GM12878 (cell line): ENCODE data around the gene ADAMTS18. TPM values are rescaled to one million over a fixed set of nuclear protein-coding genes. Genes with fewer than 3 reads are reported as not detected.

ENCODE experiments used
- ATAC-seq: fragments of 200-7000 bp; cut with Tn5 transposase; 3 replicates; pipeline ENCODE4 v1.9.1; 2020; ENCODE audit warnings: mild to moderate bottlenecking, moderate library complexity
- BruUV-seq: library from RNA; stranded (reverse); fragments of 400-500 nt; replicated peaks from 2 replicates; lab custom pipeline; 2021; lab: Mats Ljungman, UMichigan
- CTCF ChIA-PET: fragments of 300-600 bp; sonication (Branson Sonifier 250); formaldehyde crosslinking; extraction: SDS; loops from one replicate; lab custom pipeline; 2021; ENCODE audit warnings: inconsistent platforms; lab: Yijun Ruan, JAX
- POLR2A ChIA-PET: fragments of 350-600 bp; formaldehyde crosslinking; extraction: SDS; loops from one replicate; lab custom pipeline; 2021; ENCODE audit warnings: inconsistent platforms; lab: Charles Lee
- RAD21 ChIA-PET: fragments of 300-600 bp; sonication (Branson Sonifier 250); formaldehyde crosslinking; loops from one replicate; lab custom pipeline; 2023; ENCODE audit warnings: antibody characterized with exemption; ENCODE audit not compliant: unreplicated experiment; lab: Charles Lee
- SMC1A ChIA-PET: fragments of 300-600 bp; sonication (Branson Sonifier 250); formaldehyde crosslinking; loops from one replicate; lab custom pipeline; 2023; ENCODE audit not compliant: unreplicated experiment, uncharacterized antibody; lab: Charles Lee
- DNase-seq: peaks from one replicate; pipeline ENCODE4 v3.0.0-alpha.2; 2011; ENCODE audit warnings: low read depth, low spot score
- FAIRE-seq: peaks from 3 replicates; lab custom pipeline; 2011; peaks lifted over from hg19 to GRCh38; lab: Jason Lieb, UNC
- H2AFZ ChIP-seq: 2 replicates; pipeline ENCODE4 v1.6.0; 2011; ENCODE audit warnings: low read depth, low read length, control low read depth; ENCODE audit not compliant: control insufficient read depth
- H3K27ac ChIP-seq: 2 replicates; pipeline ENCODE4 v1.5.1; 2011; ENCODE audit warnings: control low read depth; ENCODE audit not compliant: control insufficient read depth, insufficient read depth
- H3K27me3 ChIP-seq, 2 experiments: replicated peaks in 1 of 2; 2 replicates each; pipeline versions ENCODE4 v1.6.0 to v1.6.1; 2011; ENCODE audit warnings: low read length in 1 of 2; ENCODE audit not compliant: control insufficient read depth in 2 of 2, insufficient read depth in 2 of 2
- H3K36me3 ChIP-seq, 2 experiments: 2 replicates each; pipeline ENCODE4 v1.5.1; 2011; ENCODE audit warnings: low read length in 1 of 2; ENCODE audit not compliant: control insufficient read depth in 2 of 2, insufficient read depth in 2 of 2
- H3K4me1 ChIP-seq: 2 replicates; pipeline ENCODE4 v1.6.1; 2011; ENCODE audit warnings: mild to moderate bottlenecking, low read length, moderate library complexity, mixed read lengths; ENCODE audit not compliant: control insufficient read depth, insufficient read depth
- H3K4me2 ChIP-seq: 2 replicates; pipeline ENCODE4 v1.6.0; 2011; ENCODE audit warnings: control low read depth; ENCODE audit not compliant: control insufficient read depth, insufficient read depth
- H3K4me3 ChIP-seq: fragments of 200-600 bp; sonication (generic); 2 replicates; pipeline ENCODE4 v1.5.1; 2016
- H3K79me2 ChIP-seq: 2 replicates; pipeline ENCODE4 v1.6.0; 2011; ENCODE audit warnings: low read length; ENCODE audit not compliant: control insufficient read depth, insufficient read depth
- H3K9ac ChIP-seq: 2 replicates; pipeline ENCODE4 v1.8.0; 2011; ENCODE audit warnings: low read length, control low read depth, mixed read lengths; ENCODE audit not compliant: control insufficient read depth, insufficient read depth
- H3K9me3 ChIP-seq: replicated peaks from 3 replicates; pipeline ENCODE4 v1.5.1; 2011; ENCODE audit warnings: mild to moderate bottlenecking, low read length; ENCODE audit not compliant: control insufficient read depth, insufficient read depth
- H4K20me1 ChIP-seq: 2 replicates; pipeline ENCODE4 v1.6.0; 2011; ENCODE audit not compliant: control insufficient read depth, insufficient read depth
- KDM1A ChIP-seq: fragments of 200-600 bp; sonication (generic); IDR thresholded peaks from 2 replicates; pipeline ENCODE4 v1.6.1; 2016; ENCODE audit warnings: borderline replicate concordance
- PAX5 ChIP-seq: IDR thresholded peaks from 2 replicates; pipeline ENCODE4 v1.6.1; 2011; ENCODE audit warnings: low read depth, low read length, borderline replicate concordance
- WGBS: methylation state at CpG from one replicate; pipeline ENCODE4 v1.1.6; 2016; ENCODE audit warnings: low lambda C conversion rate; ENCODE audit not compliant: insufficient replicate concordance, insufficient coverage; ENCODE audit errors: missing lambda C conversion rate; 5-methylcytosine and 5-hydroxymethylcytosine counted together
- in situ Hi-C: fragments of 300-500 bp; cut with MboI; formaldehyde crosslinking; loops from 9 replicates; pipeline ENCODE4 v1.14.3; 2018; ENCODE audit warnings: mixed read lengths
- intact Hi-C: fragments of 100-400 bp; cut with micrococcal nuclease; formaldehyde crosslinking; loops from one replicate; pipeline ENCODE4 v1.14.2; 2022; ENCODE audit not compliant: unreplicated experiment
- polyA plus RNA-seq, 11 experiments: library from polyadenylated mRNA; depleted of rRNA in 4 of 11; unstranded in 6 of 11; stranded (reverse) in 5 of 11; fragments of >200 nt; fragmentation: Nextera tagmentation in 4 of 11; fragmentation: Illumina TruSeq in 1 of 11; extraction: Ambion mirVana in 4 of 11; extraction: Trizol in 1 of 11; gene quantifications; 1 replicate in 1 of 11; 2 replicates in 10 of 11; pipeline versions ENCODE4 v1.2.1 to v1.2.3, GENCODE V29; 2011 to 2016; ENCODE audit warnings: inconsistent platforms in 2 of 11, missing spikeins in 2 of 11, low read depth in 1 of 11
- total RNA-seq, 4 experiments: library from RNA; depleted of rRNA in 3 of 4; stranded (reverse); fragments of >200 nt in 3 of 4; fragmentation: Illumina TruSeq in 1 of 4; extraction: Trizol in 1 of 4; gene quantifications; 2 replicates each; pipeline versions ENCODE4 v1.2.1 to v1.2.3, GENCODE V29; 2013 to 2021
- TF ChIP-seq, protein P1 (sequence below): fragments of 450-650 bp; IDR thresholded peaks from 2 replicates; pipeline ENCODE4 v1.6.1; 2017; ENCODE audit warnings: mild to moderate bottlenecking
- TF ChIP-seq, protein P2 (sequence below): fragments of 450-650 bp; IDR thresholded peaks from 2 replicates; pipeline ENCODE4 v1.6.1; 2016; ENCODE audit warnings: mild to moderate bottlenecking

The ADAMTS18 gene
- total and polyA plus RNA-seq, 10 of the 15 experiments (the other 5 are each of a cell fraction or from before 2014, with no cell fraction given) = not detected

DNA sequence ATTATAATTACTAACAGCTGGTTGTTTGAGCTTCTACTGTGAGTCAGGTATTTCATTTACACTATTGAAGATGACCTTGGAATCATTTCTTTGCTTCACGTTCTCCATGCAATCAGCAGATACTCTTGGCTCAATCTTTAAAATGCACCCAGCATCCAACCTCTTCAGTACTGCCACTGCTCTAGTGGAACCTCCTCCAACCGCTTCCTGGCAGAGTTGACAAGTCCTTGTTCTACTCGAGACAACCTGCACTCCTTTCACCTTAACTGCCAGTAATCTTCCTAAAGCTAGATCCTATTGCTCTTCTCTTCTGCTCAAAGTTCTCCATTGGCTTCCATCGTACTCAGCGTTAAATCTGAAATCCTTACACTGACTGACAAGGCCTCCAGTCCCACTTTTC lies 149.2 kb downstream of the ADAMTS18 start:
- in situ Hi-C loops (no loop called here), intact Hi-C loops (no loop called here)
- Histone ChIP-seq H3K9ac (no peak overlapping the region), H3K4me2 (no peak overlapping the region), H3K27ac (no peak overlapping the region), H3K4me3 (no peak overlapping the region), H2AFZ (no peak overlapping the region), H3K27me3 (no peaks in the 10 kb centered on the region), H4K20me1 (no peaks in the 10 kb centered on the region), H3K36me3 (no peaks in the 10 kb centered on the region), H3K79me2 (no peaks in the 10 kb centered on the region), H3K4me1 (no peaks in the 10 kb centered on the region), H3K9me3 (no peaks in the 10 kb centered on the region)
- no TSS peak for BruUV-seq
- ChIA-PET CTCF (no interaction called here), RAD21 (no interaction called here), SMC1A (no interaction called here), POLR2A (no interaction called here)
- ATAC-seq = no peak
- TF ChIP-seq, protein P1, sequence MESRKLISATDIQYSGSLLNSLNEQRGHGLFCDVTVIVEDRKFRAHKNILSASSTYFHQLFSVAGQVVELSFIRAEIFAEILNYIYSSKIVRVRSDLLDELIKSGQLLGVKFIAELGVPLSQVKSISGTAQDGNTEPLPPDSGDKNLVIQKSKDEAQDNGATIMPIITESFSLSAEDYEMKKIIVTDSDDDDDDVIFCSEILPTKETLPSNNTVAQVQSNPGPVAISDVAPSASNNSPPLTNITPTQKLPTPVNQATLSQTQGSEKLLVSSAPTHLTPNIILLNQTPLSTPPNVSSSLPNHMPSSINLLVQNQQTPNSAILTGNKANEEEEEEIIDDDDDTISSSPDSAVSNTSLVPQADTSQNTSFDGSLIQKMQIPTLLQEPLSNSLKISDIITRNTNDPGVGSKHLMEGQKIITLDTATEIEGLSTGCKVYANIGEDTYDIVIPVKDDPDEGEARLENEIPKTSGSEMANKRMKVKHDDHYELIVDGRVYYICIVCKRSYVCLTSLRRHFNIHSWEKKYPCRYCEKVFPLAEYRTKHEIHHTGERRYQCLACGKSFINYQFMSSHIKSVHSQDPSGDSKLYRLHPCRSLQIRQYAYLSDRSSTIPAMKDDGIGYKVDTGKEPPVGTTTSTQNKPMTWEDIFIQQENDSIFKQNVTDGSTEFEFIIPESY = no peak
- TF ChIP-seq, protein P2, sequence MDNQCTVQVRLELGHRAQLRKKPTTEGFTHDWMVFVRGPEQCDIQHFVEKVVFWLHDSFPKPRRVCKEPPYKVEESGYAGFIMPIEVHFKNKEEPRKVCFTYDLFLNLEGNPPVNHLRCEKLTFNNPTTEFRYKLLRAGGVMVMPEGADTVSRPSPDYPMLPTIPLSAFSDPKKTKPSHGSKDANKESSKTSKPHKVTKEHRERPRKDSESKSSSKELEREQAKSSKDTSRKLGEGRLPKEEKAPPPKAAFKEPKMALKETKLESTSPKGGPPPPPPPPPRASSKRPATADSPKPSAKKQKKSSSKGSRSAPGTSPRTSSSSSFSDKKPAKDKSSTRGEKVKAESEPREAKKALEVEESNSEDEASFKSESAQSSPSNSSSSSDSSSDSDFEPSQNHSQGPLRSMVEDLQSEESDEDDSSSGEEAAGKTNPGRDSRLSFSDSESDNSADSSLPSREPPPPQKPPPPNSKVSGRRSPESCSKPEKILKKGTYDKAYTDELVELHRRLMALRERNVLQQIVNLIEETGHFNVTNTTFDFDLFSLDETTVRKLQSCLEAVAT = no peak
- no peak for TF ChIP-seq KDM1A
- TF ChIP-seq PAX5 = no peak
- DNase-seq = no peak
- no peak for FAIRE-seq
- WGBS = 32% methylated on average over 5 of the region's 5 CpGs
